GM23338 (cell line): ENCODE data around the gene ADGRE3. TPM values are rescaled to one million over a fixed set of nuclear protein-coding genes. Genes with fewer than 3 reads are reported as not detected.
A peak's percentile ranks its signal among the peaks of the same experiment; 100 is the strongest.

Experiments
- ATAC-seq: fragments of 200-7000 bp; cut with Tn5 transposase; 3 replicates; pipeline ENCODE4 v1.9.1; 2020
- DNase-seq: peaks from one replicate; pipeline ENCODE4 v3.0.0-alpha.2; 2015; ENCODE audit warnings: low spot score
- H2AFZ ChIP-seq: fragments of 200-600 bp; sonication (generic); 2 replicates; pipeline ENCODE4 v1.8.0; 2016; ENCODE audit warnings: antibody characterized with exemption, mild to moderate bottlenecking, moderate library complexity
- H3F3A ChIP-seq: fragments of 200-600 bp; sonication (generic); replicated peaks from 2 replicates; pipeline ENCODE4 v1.8.0; 2017; ENCODE audit warnings: antibody characterized with exemption, mixed run types, low read depth
- H3K27ac ChIP-seq: fragments of 200-600 bp; sonication (generic); 2 replicates; pipeline ENCODE4 v1.6.1; 2016; ENCODE audit warnings: low read depth
- H3K27me3 ChIP-seq: fragments of 200-600 bp; sonication (generic); 2 replicates; pipeline ENCODE4 v1.8.0; 2016; ENCODE audit warnings: mild to moderate bottlenecking, mixed run types, moderate library complexity; ENCODE audit not compliant: insufficient read depth
- H3K36me3 ChIP-seq: fragments of 200-600 bp; sonication (generic); 2 replicates; pipeline ENCODE4 v1.8.0; 2016; ENCODE audit warnings: mild to moderate bottlenecking; ENCODE audit not compliant: insufficient read depth
- H3K4me1 ChIP-seq: fragments of 200-600 bp; sonication (generic); 2 replicates; pipeline ENCODE4 v1.8.0; 2016; ENCODE audit warnings: mild to moderate bottlenecking, moderate library complexity; ENCODE audit not compliant: insufficient read depth
- H3K4me2 ChIP-seq: fragments of 200-600 bp; sonication (generic); 2 replicates; pipeline ENCODE4 v1.7.1; 2017; ENCODE audit warnings: mixed run types
- H3K4me3 ChIP-seq: fragments of 200-600 bp; sonication (generic); 2 replicates; pipeline ENCODE4 v1.6.1; 2016; ENCODE audit warnings: mixed run types
- H3K79me2 ChIP-seq: fragments of 200-600 bp; sonication (generic); replicated peaks from 2 replicates; pipeline ENCODE4 v1.8.0; 2017; ENCODE audit warnings: mild to moderate bottlenecking; ENCODE audit not compliant: insufficient read depth
- H3K9me2 ChIP-seq: fragments of 200-600 bp; sonication (generic); 2 replicates; pipeline ENCODE4 v1.8.0; 2017; ENCODE audit not compliant: insufficient read depth
- H4K20me1 ChIP-seq: fragments of 200-600 bp; sonication (generic); replicated peaks from 2 replicates; pipeline ENCODE4 v1.8.0; 2017; ENCODE audit warnings: mild to moderate bottlenecking; ENCODE audit not compliant: insufficient read depth
- H3K27ac Mint-ChIP-seq: 2 replicates; pipeline ENCODE4 v1.8.0; 2020; ENCODE audit warnings: inconsistent platforms, mild to moderate bottlenecking, moderate library complexity, mixed read lengths
- H3K27me3 Mint-ChIP-seq: 3 replicates; pipeline ENCODE4 v1.8.0; 2022; ENCODE audit warnings: low read depth, mild to moderate bottlenecking, moderate library complexity, mixed read lengths, inconsistent platforms; ENCODE audit not compliant: insufficient read depth, poor library complexity
- H3K36me3 Mint-ChIP-seq: 3 replicates; pipeline ENCODE4 v1.8.0; 2021; ENCODE audit warnings: low read depth, mild to moderate bottlenecking, inconsistent platforms, moderate library complexity, mixed read lengths
- H3K4me1 Mint-ChIP-seq: 3 replicates; pipeline ENCODE4 v1.8.0; 2020; ENCODE audit warnings: mild to moderate bottlenecking, inconsistent platforms, mixed read lengths
- H3K4me3 Mint-ChIP-seq: 3 replicates; pipeline ENCODE4 v1.8.0; 2021; ENCODE audit warnings: moderate library complexity, mild to moderate bottlenecking, inconsistent platforms, mixed read lengths
- H3K9me3 Mint-ChIP-seq: 3 replicates; pipeline ENCODE4 v1.8.0; 2020; ENCODE audit warnings: moderate library complexity, mild to moderate bottlenecking, inconsistent platforms, mixed read lengths
- CREB1 ChIP-seq: fragments of 250-450 bp; sonication (Bioruptor Pico); IDR thresholded peaks from 2 replicates; pipeline ENCODE4 v1.5.0; 2020; ENCODE audit warnings: low read depth, mild to moderate bottlenecking, moderate library complexity
- EZH2 ChIP-seq: fragments of 200-600 bp; sonication (generic); IDR thresholded peaks from one replicate; pipeline ENCODE4 v1.8.0; 2017; ENCODE audit warnings: antibody characterized with exemption, mild to moderate bottlenecking, low read depth; ENCODE audit not compliant: unreplicated experiment
- EZH2phosphoT487 ChIP-seq: fragments of 200-600 bp; sonication (generic); IDR thresholded peaks from one replicate; pipeline ENCODE4 v1.8.1; 2018; ENCODE audit warnings: antibody characterized with exemption; ENCODE audit not compliant: unreplicated experiment
- JUNB ChIP-seq: IDR thresholded peaks from one replicate; pipeline ENCODE4 v1.6.1; 2016; ENCODE audit warnings: antibody characterized with exemption; ENCODE audit not compliant: unreplicated experiment
- NANOG ChIP-seq: IDR thresholded peaks from 2 replicates; pipeline ENCODE4 v1.6.1; 2016; ENCODE audit warnings: antibody characterized with exemption, borderline replicate concordance
- POLR2AphosphoS5 ChIP-seq: IDR thresholded peaks from 2 replicates; pipeline ENCODE4 v1.6.1; 2016; ENCODE audit warnings: antibody characterized with exemption, low read depth
- REST ChIP-seq: IDR thresholded peaks from one replicate; pipeline ENCODE4 v1.6.1; 2018; ENCODE audit warnings: antibody characterized with exemption; ENCODE audit not compliant: unreplicated experiment
- ZNF114 ChIP-seq: fragments of 250-450 bp; sonication (Bioruptor Pico); IDR thresholded peaks from 2 replicates; pipeline ENCODE4 v1.5.0; 2020; ENCODE audit warnings: mild to moderate bottlenecking, moderate library complexity
- ZNF462 ChIP-seq: fragments of 250-450 bp; sonication (Bioruptor Pico); IDR thresholded peaks from 2 replicates; pipeline ENCODE4 v1.5.0; 2020; ENCODE audit warnings: mild to moderate bottlenecking, moderate library complexity
- polyA plus RNA-seq: library from polyadenylated mRNA; unstranded; fragments of >200 nt; fragmentation: Nextera tagmentation; extraction: Ambion mirVana; gene quantifications from 2 replicates; pipeline ENCODE4 v1.2.1, GENCODE V29; 2016
- total RNA-seq: library from RNA; depleted of rRNA; stranded (reverse); fragments of >200 nt; shearing (Covaris generic); gene quantifications from 2 replicates; pipeline ENCODE4 v1.2.3, GENCODE V29; 2014

The ADGRE3 gene
- total and polyA plus RNA-seq, 2 experiments from 2014 or later = not detected

DNA sequence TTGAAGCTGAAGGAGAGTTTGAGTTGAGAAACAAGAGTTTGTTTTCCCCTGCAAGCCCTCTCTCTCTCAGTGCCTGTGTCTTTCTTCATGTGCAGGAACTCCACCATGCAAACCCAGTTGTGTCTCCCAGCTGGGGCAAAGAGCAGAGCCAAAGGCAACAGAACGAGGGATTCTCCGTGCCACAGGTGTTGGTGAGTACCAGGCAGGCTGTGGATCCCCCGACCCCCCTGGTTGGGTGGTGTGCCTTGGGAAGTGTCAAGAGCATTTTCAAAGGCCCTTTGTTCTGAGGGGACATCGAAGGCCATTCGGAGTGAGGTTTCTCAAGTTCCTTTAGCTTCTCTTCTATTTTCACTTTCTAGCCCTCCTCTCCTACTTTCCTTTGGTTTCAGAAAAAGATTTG, 20.8 kb upstream of the ADGRE3 start (continued):
- TF ChIP-seq ZNF462 (CRISPR knock-in tag) = no peak
- no peak for TF ChIP-seq JUNB
- TF ChIP-seq POLR2AphosphoS5 = no peak
- TF ChIP-seq NANOG = no peak
- TF ChIP-seq EZH2phosphoT487 = no peak
- no peak for TF ChIP-seq ZNF114 (CRISPR knock-in tag)
- no peak for TF ChIP-seq CREB1 (CRISPR knock-in tag)

DNA sequence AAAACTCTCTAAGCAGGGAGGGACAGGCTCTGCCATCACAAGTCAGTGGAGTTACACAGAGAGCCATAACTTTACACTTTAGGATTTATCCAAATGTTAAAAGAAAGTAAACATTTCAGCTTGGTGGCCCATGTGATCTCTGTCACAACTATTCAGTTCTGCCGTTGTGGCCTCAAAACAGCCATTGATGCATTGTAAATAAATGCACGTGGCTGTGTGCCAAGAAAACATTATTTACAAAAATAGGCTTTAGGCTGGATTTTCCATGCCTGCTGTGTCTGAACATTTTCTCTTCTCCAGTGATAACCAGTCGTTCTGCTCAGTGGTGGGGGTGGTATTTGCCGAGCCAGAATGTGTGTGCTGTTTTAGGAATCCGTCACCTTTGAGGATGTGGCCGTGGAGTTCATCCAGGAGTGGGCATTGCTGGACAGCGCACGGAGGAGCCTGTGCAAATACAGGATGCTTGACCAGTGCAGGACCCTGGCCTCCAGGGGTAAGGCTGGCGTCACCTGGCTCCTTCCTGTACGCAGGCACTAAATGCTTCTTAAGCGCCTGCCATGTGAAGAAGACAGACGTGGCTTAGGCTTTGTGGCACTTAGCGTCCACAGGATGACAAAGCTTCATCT, 20.1 kb upstream of the ADGRE3 start:
- H3K79me2 ChIP-seq = peaks cover 13% of the 10 kb centered on the region; the same call in 1 of the 2 replicates
- no peak overlapping the region for H3K4me3 Mint-ChIP-seq
- H3K4me1 ChIP-seq = peaks cover 8% of the 10 kb centered on the region
- H3F3A ChIP-seq = 0 out of 2 replicates have a peak, but pooled peaks cover 4% of the 10 kb centered on the region
- no peaks in the 10 kb centered on the region for H4K20me1 ChIP-seq
- H3K9me3 Mint-ChIP-seq = no peaks in the 10 kb centered on the region
- no peak overlapping the region for H2AFZ ChIP-seq
- H3K36me3 ChIP-seq = peaks cover 8% of the 10 kb centered on the region; the same call in 1 of the 2 replicates
- DNase-seq (no peak), ATAC-seq (no peak)
- H3K4me3 ChIP-seq = no peak overlapping the region
- no peak for TF ChIP-seq JUNB
- no peak for TF ChIP-seq EZH2
- TF ChIP-seq REST = peak; percentile 7
- H3K9me2 ChIP-seq = no peaks in the 10 kb centered on the region
- no peaks in the 10 kb centered on the region; the same call in 2 of the 3 replicates for H3K4me1 Mint-ChIP-seq
- H3K27me3 Mint-ChIP-seq = peaks cover 5% of the 10 kb centered on the region
- peaks cover 20% of the 10 kb centered on the region for H3K36me3 Mint-ChIP-seq
- no peaks in the 10 kb centered on the region for H3K27me3 ChIP-seq
- H3K27ac ChIP-seq = no peak overlapping the region
- H3K27ac Mint-ChIP-seq = no peak overlapping the region
- no peak overlapping the region for H3K4me2 ChIP-seq
